Islet precursor cell (in vitro differentiated cells): ENCODE measurements around the gene LRCH4.

ENCODE experiments used
- DNase-seq: peaks from one replicate; pipeline ENCODE4 v3.0.0-alpha.2; 2018

The LRCH4 gene

GRCh38 chr7:100582041-100582579 lies 3.8 kb downstream of the LRCH4 start:
- no peak for DNase-seq

DNA sequence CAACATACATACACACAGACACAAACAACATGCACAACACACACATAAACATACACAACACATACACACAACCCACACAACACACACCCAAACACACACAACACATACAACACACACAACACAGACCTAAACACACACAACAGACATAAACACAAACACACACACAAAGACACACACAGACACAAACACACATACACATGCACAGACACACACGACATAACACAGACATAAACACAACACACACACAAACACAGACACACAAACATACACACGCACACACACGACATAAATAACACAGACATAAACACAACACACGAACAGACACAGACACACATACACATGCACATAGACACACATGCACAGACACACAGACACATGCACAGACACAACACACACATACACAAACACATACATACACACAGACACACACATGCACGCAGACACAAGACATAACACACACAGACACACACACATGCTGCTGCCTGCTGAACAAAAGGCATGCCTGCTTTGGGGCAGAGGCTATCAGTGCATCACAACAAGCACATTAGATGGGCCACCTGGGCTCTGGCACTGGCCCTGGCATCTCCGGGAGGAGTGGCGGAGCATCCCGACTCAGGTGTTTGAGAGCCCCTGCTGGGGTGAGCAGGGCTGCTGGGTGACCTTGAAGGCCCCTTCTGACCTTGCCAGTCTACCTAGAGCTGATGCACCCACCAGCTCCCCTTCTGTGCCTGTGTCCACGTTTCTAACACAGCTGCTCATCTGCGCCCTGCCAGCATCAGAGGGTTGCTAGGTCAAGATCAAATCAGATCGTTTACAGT lies 5.3 kb downstream of the LRCH4 start:
- DNase-seq = no peak

- DNase-seq = no peak
Observed at GRCh38 chr7:100578246-100579183, 7.4 kb downstream of the LRCH4 start.

GRCh38 chr7:100577507-100577906 lies 8.4 kb downstream of the LRCH4 start:
- no peak for DNase-seq

DNA sequence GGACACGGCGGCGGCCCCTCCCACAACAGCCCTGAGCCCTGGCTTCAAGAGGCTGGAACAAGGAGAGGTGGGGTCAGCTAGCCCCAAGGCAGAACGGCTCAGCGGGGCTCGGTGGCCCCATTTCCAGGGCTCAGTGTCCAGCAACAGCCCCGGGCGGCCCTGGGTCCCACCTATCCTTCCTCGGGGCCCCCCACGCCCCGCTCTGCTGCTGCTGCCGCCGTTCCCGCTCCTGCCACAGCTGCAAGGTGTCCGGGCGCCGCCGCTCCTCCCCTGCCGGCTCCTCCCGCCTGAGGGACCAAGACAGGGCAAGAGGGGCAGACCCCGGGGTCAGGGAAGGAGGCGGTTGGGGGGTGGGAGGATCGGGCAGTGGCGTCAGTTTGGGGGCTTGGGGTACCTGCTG lies 8.8 kb downstream of the LRCH4 start:
- DNase-seq = no peak

DNA sequence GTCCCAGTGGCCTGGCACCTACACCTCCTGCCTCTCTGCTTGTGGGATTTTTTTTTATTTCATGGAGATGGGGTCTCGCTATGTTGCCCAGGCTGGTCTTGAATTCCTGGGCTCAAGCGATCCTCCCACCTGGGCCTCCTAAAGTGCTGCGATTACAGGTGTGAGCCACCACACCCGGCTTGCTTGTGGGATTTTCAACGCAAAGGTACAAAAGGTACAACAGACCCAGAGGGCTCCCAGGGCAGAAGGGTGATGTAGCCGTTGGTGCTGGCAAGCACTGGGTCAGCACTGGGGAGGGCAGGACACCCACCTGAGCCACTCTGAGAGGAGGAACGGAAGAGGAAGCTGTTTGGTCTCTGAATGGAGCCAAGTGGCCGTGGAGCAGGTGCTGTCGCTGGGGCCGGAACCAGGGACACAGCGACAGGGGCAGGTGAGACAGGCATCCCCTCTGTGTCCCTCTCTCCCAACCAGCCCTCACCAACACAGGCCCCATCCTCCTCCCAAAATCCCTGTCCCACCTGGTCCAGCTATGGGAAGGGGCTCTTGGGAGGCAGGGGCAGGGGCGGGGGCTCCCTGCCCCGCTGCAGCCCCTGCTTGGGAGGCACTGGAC lies 9.4 kb downstream of the LRCH4 start:
- DNase-seq = no peak

- DNase-seq = no peak
Observed at GRCh38 chr7:100575746-100576383, 10.1 kb downstream of the LRCH4 start.

DNA sequence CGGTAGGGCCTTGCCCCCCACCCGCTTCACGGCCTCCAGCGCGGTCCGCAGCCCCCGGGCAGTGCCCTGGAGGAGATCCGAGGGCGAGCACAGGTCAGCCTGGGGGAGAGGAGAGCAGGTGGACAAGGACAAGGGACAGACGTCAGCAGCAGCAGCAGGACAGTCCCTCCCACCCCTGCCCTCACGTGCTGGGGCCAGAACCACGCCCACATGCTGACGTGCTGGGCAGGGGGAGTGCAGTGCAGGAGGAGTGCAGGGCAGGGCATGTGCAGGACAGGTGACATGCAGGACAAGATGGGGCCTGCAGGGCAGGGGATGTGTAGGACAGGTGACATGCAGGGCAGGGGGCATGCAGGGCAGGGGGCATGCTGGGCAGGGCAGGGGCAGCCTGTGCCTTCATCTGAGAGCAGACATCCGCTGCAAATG lies 10.7 kb downstream of the LRCH4 start:
- DNase-seq = no peak

DNA sequence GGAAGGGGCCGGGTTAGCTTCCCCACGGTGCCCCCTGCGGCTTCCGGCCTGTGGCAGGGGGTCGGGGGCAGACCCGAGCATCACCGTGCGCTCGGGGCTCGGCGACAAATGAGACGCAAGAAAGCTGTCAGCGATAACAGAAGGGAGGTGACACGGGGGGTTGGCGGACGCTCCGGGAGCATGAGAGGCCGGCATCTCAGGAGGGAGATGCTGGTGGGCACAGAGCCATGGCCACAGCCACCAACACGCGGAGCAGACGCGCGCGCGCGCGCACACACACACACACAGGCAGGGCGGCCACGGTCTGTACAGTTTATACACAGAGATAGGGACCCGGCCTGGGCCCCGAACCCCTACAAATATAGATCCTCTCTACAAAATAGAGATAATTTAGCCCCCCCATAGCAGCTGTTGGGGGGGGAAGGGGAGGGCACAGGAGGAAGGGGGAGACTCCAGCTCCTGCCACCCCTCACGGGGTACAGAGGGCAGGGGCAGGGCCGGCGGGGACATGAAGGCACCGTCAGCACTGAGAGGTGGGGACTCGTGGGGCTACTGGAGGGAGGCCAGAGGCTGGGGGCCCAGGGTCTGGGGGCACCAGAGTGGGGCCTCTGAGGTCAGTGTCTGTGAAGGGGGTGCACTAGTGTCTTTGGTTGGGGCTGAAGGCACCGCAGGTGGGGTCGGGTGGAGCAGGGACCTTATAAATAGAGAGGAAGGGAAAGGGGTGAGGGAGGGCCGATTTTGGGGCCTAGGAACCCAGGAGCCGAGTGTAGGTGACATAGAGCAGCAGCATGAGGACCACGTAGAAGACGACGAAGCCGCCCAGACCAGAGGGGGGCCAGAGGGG lies 11.3 kb downstream of the LRCH4 start:
- no peak for DNase-seq

DNA sequence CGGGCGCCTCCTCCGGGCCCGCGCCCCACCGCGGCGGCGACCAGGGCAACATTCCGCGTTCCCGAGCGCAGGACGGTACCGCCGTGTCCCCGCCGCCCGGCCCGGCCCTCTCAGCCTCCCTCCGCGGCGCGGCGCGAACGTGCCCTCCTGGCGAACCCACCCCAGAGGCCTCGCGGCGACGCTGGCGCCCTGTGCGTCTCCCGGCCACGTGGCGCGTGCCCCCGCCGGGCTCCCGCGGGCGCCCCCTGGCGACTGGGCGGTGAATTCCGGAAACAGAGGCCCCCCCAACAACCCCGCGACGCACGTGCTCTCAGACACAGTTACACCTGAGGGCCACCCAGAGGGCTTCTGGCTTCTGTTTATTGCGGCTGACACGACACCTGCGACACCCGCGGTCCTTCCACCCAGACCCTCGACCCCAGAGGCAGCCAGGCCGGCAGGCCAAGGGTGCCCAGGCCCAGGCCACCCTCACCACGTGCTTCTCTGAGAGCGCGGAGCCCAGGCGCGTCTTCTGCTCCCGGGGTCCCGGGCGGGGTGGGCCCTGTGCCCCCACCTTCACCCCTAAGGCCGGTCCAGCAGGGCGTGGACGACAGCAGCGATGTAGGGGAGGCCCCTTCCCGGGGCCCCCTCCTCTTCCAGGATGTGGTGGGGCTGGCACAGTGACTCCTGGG lies 12.1 kb downstream of the LRCH4 start, which contains the start of gene SAP25:
SAP25 (minus strand) TSS at position 210 of the 671 bp plus-strand sequence; CDS start at position 52, 158 bp downstream.
- DNase-seq = no peak

GRCh38 chr7:100572949-100573675 lies 12.8 kb downstream of the LRCH4 start:
- no peak for DNase-seq

GRCh38 chr7:100572281-100572948 lies 13.5 kb downstream of the LRCH4 start:
- no peak for DNase-seq

DNA sequence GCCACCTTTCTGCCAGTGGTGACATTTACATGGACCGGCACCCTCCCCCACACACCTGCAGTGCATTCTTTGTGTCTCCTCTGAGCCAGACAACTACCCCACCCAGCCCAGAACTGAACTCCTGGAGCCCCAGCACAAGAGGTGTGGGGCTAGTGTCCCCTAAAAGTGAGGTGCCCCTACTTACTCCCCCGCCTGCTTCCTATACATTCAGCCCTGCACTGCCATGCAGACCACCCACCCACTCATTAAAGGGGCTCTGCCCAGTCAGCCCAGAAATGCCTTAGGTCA lies 14.2 kb downstream of the LRCH4 start:
- no peak for DNase-seq

DNA sequence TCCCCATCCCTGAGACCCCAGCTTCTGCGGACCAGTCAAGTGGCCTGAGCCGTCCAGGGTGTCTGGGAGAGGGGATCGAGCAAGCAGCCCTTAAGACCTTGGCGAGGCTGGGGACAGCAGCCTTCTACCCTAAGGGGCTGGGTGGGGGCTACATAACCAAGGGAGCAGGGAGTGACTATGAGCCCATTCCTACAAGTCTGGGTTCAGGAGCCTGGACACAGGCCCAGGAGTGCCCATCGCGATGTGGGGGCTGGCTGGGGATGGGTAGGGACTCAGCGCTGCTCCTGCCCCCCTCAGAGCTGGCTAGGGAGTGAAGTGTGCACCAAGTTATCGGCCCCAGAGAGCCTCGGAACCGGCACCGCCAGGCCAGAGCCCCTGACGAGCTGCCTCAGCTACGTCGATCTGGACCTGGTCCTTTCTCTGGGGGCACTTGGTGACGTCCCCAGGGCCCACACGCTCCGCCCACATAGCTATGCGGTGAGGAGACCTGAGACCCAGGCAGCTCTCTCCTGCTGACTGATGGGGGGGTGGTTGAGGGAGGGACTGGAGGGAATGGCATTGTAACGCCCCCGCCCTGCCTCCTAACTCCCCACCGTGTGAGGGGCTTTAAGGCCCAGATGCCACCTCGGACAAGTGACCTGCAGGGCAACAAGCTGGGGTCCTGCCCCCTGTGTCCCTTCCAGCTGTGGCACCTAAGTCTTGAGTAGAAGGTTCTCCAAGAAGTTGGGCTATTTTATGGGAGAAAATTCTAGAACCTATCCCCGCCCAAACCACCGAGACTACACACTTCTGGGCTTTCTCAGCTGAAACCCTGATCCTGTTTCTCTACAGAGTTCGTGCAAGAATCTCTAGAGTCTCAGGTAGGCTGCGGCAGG lies 14.7 kb downstream of the LRCH4 start:
- peak; percentile 80 for DNase-seq

DNA sequence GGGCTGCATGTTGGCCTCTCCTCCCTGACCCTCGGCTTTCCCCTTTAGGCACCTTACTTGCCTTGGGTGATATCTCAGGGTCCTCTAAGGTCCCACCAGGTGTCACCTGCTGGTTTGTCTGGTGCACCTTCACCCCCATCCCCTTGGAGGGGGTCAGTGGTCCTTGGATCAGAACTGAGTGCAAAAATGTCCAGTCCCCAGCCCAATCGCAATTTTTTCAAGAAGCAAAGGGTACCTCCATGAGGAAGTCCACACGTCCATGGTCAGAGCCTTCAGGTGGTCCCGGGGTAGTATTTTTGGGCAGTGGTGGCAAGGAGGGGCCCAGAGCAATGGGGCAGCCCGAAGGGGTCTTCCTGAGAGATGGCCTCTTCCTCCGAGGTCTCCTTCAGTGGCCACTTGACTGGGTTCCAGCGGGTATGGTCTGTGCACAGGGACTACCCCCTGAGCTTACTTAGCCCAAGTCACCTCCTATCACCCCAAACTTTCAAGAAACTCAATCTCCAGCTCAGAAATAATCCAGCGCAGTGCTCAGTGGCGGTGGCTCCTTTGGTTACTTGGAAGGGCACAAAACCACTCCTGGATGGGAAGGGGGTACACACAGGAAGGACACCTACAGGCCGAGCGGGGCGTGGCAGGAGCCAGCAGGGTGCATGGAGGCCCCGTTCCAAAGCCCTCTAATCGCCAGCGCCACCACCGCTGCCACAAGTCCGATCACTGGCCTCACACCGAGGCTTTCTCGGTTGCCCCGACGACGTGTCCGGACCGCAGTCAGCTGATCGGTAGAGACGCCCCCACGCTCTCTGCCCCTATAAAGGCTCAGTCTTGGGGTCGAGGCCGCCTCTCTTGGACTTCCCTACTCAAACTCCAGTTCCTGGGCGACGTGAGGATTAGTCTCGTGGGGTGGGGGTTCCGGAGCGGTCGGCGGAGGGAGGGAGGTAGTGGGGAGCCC lies 16.8 kb downstream of the LRCH4 start:
- DNase-seq = peak; percentile 81

GRCh38 chr7:100568176-100568895 lies 17.6 kb downstream of the LRCH4 start:
- no peak for DNase-seq

GRCh38 chr7:100567751-100568175 lies 18.2 kb downstream of the LRCH4 start:
- no peak for DNase-seq
